CD4-positive, alpha-beta T cell treated with Interleukin-10 for 1 hour (primary cell): Measurements from ENCODE around the gene UTP11.

Source experiments
- DNase-seq: peaks from one replicate; pipeline ENCODE4 v3.0.0-alpha.2; 2020

Gene UTP11

GRCh38 chr1:38046884-38047602, 34.5 kb downstream of the UTP11 start:
- peak; percentile 85 for DNase-seq

- no peak for DNase-seq
Observed at GRCh38 chr1:38047603-38048141, 35.1 kb downstream of the UTP11 start.

- DNase-seq = no peak
Observed at GRCh38 chr1:38050397-38051078, 38.0 kb downstream of the UTP11 start.

- DNase-seq = no peak
Observed at GRCh38 chr1:38051079-38051543, 38.6 kb downstream of the UTP11 start.

GRCh38 chr1:38052750-38053415, 40.3 kb downstream of the UTP11 start:
- DNase-seq = no peak

GRCh38 chr1:38053416-38054091, 41.0 kb downstream of the UTP11 start:
- DNase-seq = no peak

GRCh38 chr1:38055398-38055797, 42.9 kb downstream of the UTP11 start:
- no peak for DNase-seq

- no peak for DNase-seq
Observed at GRCh38 chr1:38055965-38056364, 43.4 kb downstream of the UTP11 start.

- DNase-seq = no peak
Observed at GRCh38 chr1:38059635-38060250, 47.2 kb downstream of the UTP11 start.

GRCh38 chr1:38060498-38060897, 48.0 kb downstream of the UTP11 start:
- DNase-seq = no peak

GRCh38 chr1:38061290-38061689, 48.8 kb downstream of the UTP11 start:
- no peak for DNase-seq

- no peak for DNase-seq
Observed at GRCh38 chr1:38061883-38062328, 49.4 kb downstream of the UTP11 start.

GRCh38 chr1:38062361-38063288, 50.1 kb downstream of the UTP11 start:
- DNase-seq = no peak

GRCh38 chr1:38063616-38064015, 51.1 kb downstream of the UTP11 start:
- no peak for DNase-seq

- no peak for DNase-seq
Observed at GRCh38 chr1:38064197-38064903, 51.8 kb downstream of the UTP11 start.

GRCh38 chr1:38068220-38068979, 55.9 kb downstream of the UTP11 start:
- no peak for DNase-seq

- no peak for DNase-seq
Observed at GRCh38 chr1:38068980-38069340, 56.4 kb downstream of the UTP11 start.

GRCh38 chr1:38071312-38072256, 59.0 kb downstream of the UTP11 start:
- DNase-seq = peak; percentile 10

- no peak for DNase-seq
Observed at GRCh38 chr1:38072858-38073257, 60.3 kb downstream of the UTP11 start.
